Activated naive CD4-positive, alpha-beta T cell treated with anti-CD3 and anti-CD28 coated beads for 36 hours (primary cell): Measurements from ENCODE around the gene IVD. TPM values are rescaled to one million over a fixed set of nuclear protein-coding genes. Genes with fewer than 3 reads are reported as not detected.

ENCODE experiments used
- CTCF ChIA-PET: fragments of 350-600 bp; sonication (Branson Sonifier 250); formaldehyde crosslinking; loops from one replicate; lab custom pipeline; 2021; ENCODE audit warnings: antibody characterized with exemption; lab: Charles Lee
- DNase-seq: peaks from one replicate; pipeline ENCODE4 v3.0.0-alpha.2; 2020
- H3K27ac Mint-ChIP-seq: one replicate; pipeline ENCODE4 v1.8.0; 2021; ENCODE audit warnings: mild to moderate bottlenecking, mixed read lengths
- H3K27me3 Mint-ChIP-seq: one replicate; pipeline ENCODE4 v1.8.0; 2021; ENCODE audit warnings: low read depth, mixed read lengths
- H3K36me3 Mint-ChIP-seq: one replicate; pipeline ENCODE4 v1.8.0; 2021; ENCODE audit warnings: low read depth, mixed read lengths
- H3K4me1 Mint-ChIP-seq: one replicate; pipeline ENCODE4 v1.8.0; 2021; ENCODE audit warnings: low read depth, mixed read lengths
- H3K4me3 Mint-ChIP-seq: one replicate; pipeline ENCODE4 v1.8.0; 2021; ENCODE audit warnings: mild to moderate bottlenecking, moderate library complexity, mixed read lengths
- H3K9me3 Mint-ChIP-seq: one replicate; pipeline ENCODE4 v1.8.0; 2021; ENCODE audit warnings: mixed read lengths
- intact Hi-C: fragments of 100-400 bp; cut with micrococcal nuclease; formaldehyde crosslinking; loops from one replicate; pipeline ENCODE4 v1.15.1; 2023
- total RNA-seq, 2 experiments: library from RNA; stranded (reverse); gene quantifications; one replicate each; pipeline ENCODE4 v1.2.3, GENCODE V29; 2021

IVD gene
- total RNA-seq, 2 experiments from 2014 or later, result 33.1 to 34.1 TPM

- intact Hi-C loops, result no loop called here
- H3K4me3 Mint-ChIP-seq, result no peak overlapping the region
- no peak overlapping the region for H3K27ac Mint-ChIP-seq
- H3K4me1 Mint-ChIP-seq, result peaks cover 11% of the 10 kb centered on the region
- CTCF ChIA-PET, result interaction anchor here (0.7 to 5.8 kb wide), 11 partner anchors 9 to 104 kb away, joined by 3 to 50 read pairs (median 3); no protein-coding TSS in a partner anchor
- H3K27me3 Mint-ChIP-seq, result no peaks in the 10 kb centered on the region
- no peaks in the 10 kb centered on the region for H3K36me3 Mint-ChIP-seq
- H3K9me3 Mint-ChIP-seq, result no peaks in the 10 kb centered on the region
- no peak for DNase-seq
Observed at GRCh38 chr15:40365624-40366456, 39.8 kb upstream of the IVD start.

- intact Hi-C loops, result no loop called here
- Mint-ChIP-seq H3K4me1 (peaks cover 11% of the 10 kb centered on the region), H3K9me3 (no peaks in the 10 kb centered on the region), H3K4me3 (peak overlapping the region; percentile 75), H3K27ac (no peak overlapping the region), H3K36me3 (no peaks in the 10 kb centered on the region), H3K27me3 (no peaks in the 10 kb centered on the region)
- CTCF ChIA-PET, result interaction anchor here (0.7 to 5.8 kb wide), 14 partner anchors 8 to 103 kb away, joined by 3 to 50 read pairs (median 4); partner anchors contain the start of genes IVD, KNSTRN and PLCB2
- no peak for DNase-seq
Observed at GRCh38 chr15:40366457-40367370, 38.9 kb upstream of the IVD start.

GRCh38 chr15:40367371-40367685 lies 38.3 kb upstream of the IVD start:
- Mint-ChIP-seq H3K36me3 (no peaks in the 10 kb centered on the region), H3K4me1 (peaks cover 11% of the 10 kb centered on the region), H3K4me3 (peak overlapping the region; percentile 75), H3K9me3 (no peaks in the 10 kb centered on the region), H3K27me3 (no peaks in the 10 kb centered on the region), H3K27ac (no peak overlapping the region)
- intact Hi-C loops, result no loop called here
- CTCF ChIA-PET, result interaction anchor here (0.7 to 5.8 kb wide), 15 partner anchors 10 to 103 kb away, joined by 3 to 50 read pairs (median 4); partner anchors contain the start of genes DISP2, IVD, KNSTRN and PLCB2
- DNase-seq, result no peak

DNA sequence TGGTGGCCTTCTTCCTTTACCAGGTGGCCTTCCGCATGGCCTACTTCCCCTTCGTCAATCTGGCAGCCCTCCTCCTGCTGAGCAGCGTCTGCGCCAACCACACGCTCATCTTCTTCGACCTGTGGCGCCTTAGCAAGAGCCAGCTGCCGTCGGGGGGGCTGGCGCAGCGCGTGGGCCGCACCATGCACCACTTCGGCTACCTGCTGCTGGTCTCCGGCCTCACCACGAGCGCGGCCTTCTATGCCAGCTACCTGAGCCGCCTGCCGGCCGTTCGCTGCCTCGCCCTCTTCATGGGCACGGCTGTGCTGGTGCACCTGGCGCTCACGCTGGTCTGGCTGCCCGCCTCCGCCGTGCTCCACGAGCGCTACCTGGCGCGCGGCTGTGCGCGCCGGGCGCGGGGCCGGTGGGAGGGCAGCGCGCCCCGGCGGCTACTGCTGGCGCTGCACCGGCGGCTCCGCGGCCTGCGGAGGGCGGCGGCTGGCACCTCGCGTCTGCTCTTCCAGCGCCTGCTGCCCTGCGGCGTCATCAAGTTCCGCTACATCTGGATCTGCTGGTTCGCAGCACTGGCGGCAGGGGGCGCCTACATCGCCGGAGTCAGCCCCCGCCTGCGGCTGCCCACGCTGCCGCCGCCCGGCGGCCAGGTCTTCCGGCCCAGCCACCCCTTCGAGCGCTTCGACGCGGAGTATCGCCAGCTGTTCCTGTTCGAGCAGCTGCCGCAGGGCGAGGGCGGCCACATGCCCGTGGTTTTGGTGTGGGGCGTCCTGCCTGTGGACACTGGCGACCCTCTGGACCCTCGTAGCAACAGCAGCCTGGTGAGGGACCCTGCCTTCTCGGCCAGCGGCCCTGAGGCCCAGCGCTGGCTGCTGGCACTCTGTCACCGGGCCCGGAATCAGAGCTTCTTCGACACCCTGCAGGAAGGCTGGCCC lies 37.6 kb upstream of the IVD start:
- Mint-ChIP-seq H3K27ac (no peak overlapping the region), H3K4me3 (peak overlapping the region; percentile 75), H3K36me3 (no peaks in the 10 kb centered on the region), H3K27me3 (no peaks in the 10 kb centered on the region), H3K4me1 (peaks cover 11% of the 10 kb centered on the region), H3K9me3 (no peaks in the 10 kb centered on the region)
- peak; percentile 91 for DNase-seq
- intact Hi-C loops, result loop anchor here (1.0 to 2.0 kb wide), 7 partner anchors 10 to 139 kb away; partner anchors contain the start of genes DISP2, IVD and KNSTRN
- CTCF ChIA-PET, result interaction anchor here (0.5 to 5.8 kb wide), 30 partner anchors 9 to 222 kb away, joined by 3 to 50 read pairs (median 4); partner anchors contain the start of genes DISP2, IVD, KNSTRN and PLCB2

- CTCF ChIA-PET, result interaction anchor here (0.5 to 5.8 kb wide), 28 partner anchors 8 to 221 kb away, joined by 3 to 50 read pairs (median 4); partner anchors contain the start of genes BAHD1, DISP2, IVD and KNSTRN
- Mint-ChIP-seq H3K9me3 (no peaks in the 10 kb centered on the region), H3K4me3 (peak overlapping the region; percentile 17), H3K36me3 (no peaks in the 10 kb centered on the region), H3K27me3 (no peaks in the 10 kb centered on the region), H3K4me1 (peaks cover 11% of the 10 kb centered on the region), H3K27ac (no peak overlapping the region)
- intact Hi-C loops, result loop anchor here (1.0 to 2.0 kb wide), 7 partner anchors 11 to 138 kb away; partner anchors contain the start of genes DISP2, IVD and KNSTRN
- no peak for DNase-seq
Observed at GRCh38 chr15:40368719-40369473, 36.7 kb upstream of the IVD start.

GRCh38 chr15:40369474-40369869 lies 36.1 kb upstream of the IVD start:
- Mint-ChIP-seq H3K4me3 (no peak overlapping the region), H3K27ac (no peak overlapping the region)
- no peak for DNase-seq

GRCh38 chr15:40369971-40370370 lies 35.6 kb upstream of the IVD start:
- no peaks in the 10 kb centered on the region for H3K36me3 Mint-ChIP-seq
- peaks cover 11% of the 10 kb centered on the region for H3K4me1 Mint-ChIP-seq
- DNase-seq, result no peak
- H3K4me3 Mint-ChIP-seq, result no peak overlapping the region
- intact Hi-C loops, result loop anchor here (2.0 kb wide), 2 partner anchors 49 to 137 kb away; no protein-coding TSS in a partner anchor
- H3K27ac Mint-ChIP-seq, result no peak overlapping the region
- H3K27me3 Mint-ChIP-seq, result no peaks in the 10 kb centered on the region
- no peaks in the 10 kb centered on the region for H3K9me3 Mint-ChIP-seq
- CTCF ChIA-PET, result interaction anchor here (0.7 to 5.6 kb wide), 6 partner anchors 33 to 154 kb away, joined by 3 to 50 read pairs (median 4); partner anchors contain the start of genes IVD and PLCB2

More at GRCh38 chr15:40369474-40369869, 36.1 kb upstream of the IVD start:
- intact Hi-C loops, result loop anchor here (2.0 kb wide), 2 partner anchors 49 to 137 kb away; no protein-coding TSS in a partner anchor
- peaks cover 11% of the 10 kb centered on the region for H3K4me1 Mint-ChIP-seq
- CTCF ChIA-PET, result interaction anchor here (0.7 to 5.8 kb wide), 12 partner anchors 8 to 155 kb away, joined by 3 to 50 read pairs (median 5); partner anchors contain the start of genes IVD and PLCB2
- no peaks in the 10 kb centered on the region for H3K9me3 Mint-ChIP-seq
- H3K36me3 Mint-ChIP-seq, result no peaks in the 10 kb centered on the region
- no peaks in the 10 kb centered on the region for H3K27me3 Mint-ChIP-seq

- CTCF ChIA-PET, result interaction anchor here (1.4 to 1.5 kb wide), 2 partner anchors 9 to 33 kb away, joined by 4 to 7 read pairs; partner anchors contain the start of gene KNSTRN
- Mint-ChIP-seq H3K4me1 (no peaks in the 10 kb centered on the region), H3K36me3 (no peaks in the 10 kb centered on the region), H3K27me3 (no peaks in the 10 kb centered on the region), H3K4me3 (no peak overlapping the region), H3K9me3 (no peaks in the 10 kb centered on the region), H3K27ac (no peak overlapping the region)
- no peak for DNase-seq
- intact Hi-C loops, result no loop called here
Observed at GRCh38 chr15:40372981-40373380, 32.6 kb upstream of the IVD start.

- intact Hi-C loops, result no loop called here
- DNase-seq, result no peak
- Mint-ChIP-seq H3K4me1 (peaks cover 2% of the 10 kb centered on the region), H3K27me3 (no peaks in the 10 kb centered on the region), H3K4me3 (no peak overlapping the region), H3K36me3 (no peaks in the 10 kb centered on the region), H3K27ac (no peak overlapping the region), H3K9me3 (no peaks in the 10 kb centered on the region)
- CTCF ChIA-PET, result interaction anchor here (0.7 to 2.5 kb wide), 2 partner anchors 9 to 32 kb away, joined by 3 to 5 read pairs; no protein-coding TSS in a partner anchor
Observed at GRCh38 chr15:40377606-40378005, 28.0 kb upstream of the IVD start.

DNA sequence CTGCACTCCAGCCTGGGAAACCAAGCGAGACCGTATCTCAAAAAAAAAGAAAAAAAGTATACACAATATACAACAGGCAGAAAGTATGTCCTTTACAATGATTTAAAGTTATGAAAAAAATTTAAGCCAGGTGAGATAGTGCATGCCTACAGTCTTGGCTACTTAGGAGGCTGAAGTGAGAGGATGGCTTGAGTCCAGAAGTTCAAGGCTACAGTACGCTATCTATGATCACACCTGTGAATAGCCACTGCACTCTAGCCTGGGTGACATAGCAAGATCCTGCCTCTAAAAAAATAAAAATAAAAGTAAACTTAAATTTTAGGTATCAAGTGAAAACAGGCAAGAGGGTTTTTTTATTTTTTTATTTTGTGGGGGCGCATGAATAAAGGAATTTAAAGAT lies 26.2 kb upstream of the IVD start:
- peaks cover 9% of the 10 kb centered on the region for H3K36me3 Mint-ChIP-seq
- CTCF ChIA-PET, result interaction anchor here (0.7 kb wide), 1 partner anchor 502 kb away, joined by 3 read pairs; no protein-coding TSS in a partner anchor

More for the DNA sequence above, 26.2 kb upstream of the IVD start:
- DNase-seq, result no peak
- H3K9me3 Mint-ChIP-seq, result no peaks in the 10 kb centered on the region
- H3K27me3 Mint-ChIP-seq, result no peaks in the 10 kb centered on the region
- intact Hi-C loops, result no loop called here
- H3K27ac Mint-ChIP-seq, result no peak overlapping the region
- peaks cover 12% of the 10 kb centered on the region for H3K4me1 Mint-ChIP-seq
- no peak overlapping the region for H3K4me3 Mint-ChIP-seq
